PFSK-1 (cell line): ENCODE results near the gene MCM5.

Experiments
- POLR2AphosphoS5 ChIP-seq: IDR thresholded peaks from 2 replicates; pipeline ENCODE4 v1.6.1; 2012; ENCODE audit warnings: low read depth, mild to moderate bottlenecking, control low read depth, low read length, moderate library complexity
- REST ChIP-seq, 2 experiments: IDR thresholded peaks; 2 replicates each; pipeline versions ENCODE4 v1.6.1 to v1.8.0; 2011 to 2012; ENCODE audit warnings: low read depth in 2 of 2, low read length in 2 of 2, control low read depth in 1 of 2, inconsistent platforms in 1 of 2, mild to moderate bottlenecking in 1 of 2, moderate library complexity in 1 of 2; ENCODE audit not compliant: insufficient read depth in 1 of 2
- SIN3A ChIP-seq: IDR thresholded peaks from 2 replicates; pipeline ENCODE4 v1.6.1; 2012; ENCODE audit warnings: mild to moderate bottlenecking, low read length, moderate library complexity, borderline replicate concordance; ENCODE audit not compliant: insufficient read depth
- TAF1 ChIP-seq: IDR thresholded peaks from 2 replicates; pipeline ENCODE4 v1.6.1; 2012; ENCODE audit warnings: low read length, control low read depth, borderline replicate concordance; ENCODE audit not compliant: insufficient read depth

DNA sequence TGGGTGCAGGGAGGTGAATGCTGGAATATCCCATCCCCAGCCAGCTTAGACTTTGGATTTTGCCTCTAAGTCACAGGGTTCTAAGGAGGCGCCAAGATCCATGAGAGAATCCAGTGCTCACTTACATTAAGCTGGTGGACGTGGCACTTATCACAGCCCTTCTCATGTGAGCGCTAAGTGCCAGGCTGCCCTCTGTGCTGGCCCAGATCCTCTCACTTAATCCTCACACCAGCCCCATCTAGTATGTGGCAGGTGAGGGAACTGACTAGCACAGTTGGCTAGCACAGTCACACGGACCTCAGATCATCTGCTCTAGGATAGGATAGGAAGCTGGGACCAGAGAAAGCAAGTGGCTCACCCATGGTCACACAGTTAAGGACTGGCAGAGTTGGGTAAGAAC, 15.4 kb upstream of the MCM5 start:
- TF ChIP-seq REST (IDR thresholded peaks at IDR 0.05; ENCODE audit: insufficient read depth in 1 of 2, low read depth in 2 of 2, low read length in 2 of 2) (no peak), POLR2AphosphoS5 (no peak), TAF1 (no peak), SIN3A (no peak)
